WTC11 (cell line): ENCODE measurements around the gene CHRNA4. TPM values are rescaled to one million over a fixed set of nuclear protein-coding genes. Genes with fewer than 3 reads are reported as not detected.

Experiments
- ATAC-seq: fragments of 200-7000 bp; cut with Tn5 transposase; 2 replicates; pipeline ENCODE4 v1.10.0; 2021; ENCODE audit warnings: mild to moderate bottlenecking, moderate library complexity
- CTCF ChIA-PET: fragments of 300-600 bp; sonication (Branson Sonifier 250); formaldehyde crosslinking; loops from one replicate; lab custom pipeline; 2021; ENCODE audit warnings: antibody characterized with exemption; lab: Charles Lee
- POLR2A ChIA-PET: fragments of 350-600 bp; sonication (Branson Sonifier 250); formaldehyde crosslinking; loops from one replicate; lab custom pipeline; 2021; ENCODE audit warnings: antibody characterized with exemption; lab: Charles Lee
- DNase-seq: peaks from one replicate; pipeline ENCODE4 v3.0.0; 2021; ENCODE audit warnings: low spot score
- H3K27ac Mint-ChIP-seq: 2 replicates; pipeline ENCODE4 v1.8.0; 2021; ENCODE audit warnings: mixed read lengths
- H3K27me3 Mint-ChIP-seq: 2 replicates; pipeline ENCODE4 v1.8.0; 2021; ENCODE audit warnings: low read depth, mild to moderate bottlenecking, moderate library complexity, mixed read lengths
- H3K36me3 Mint-ChIP-seq: 2 replicates; pipeline ENCODE4 v1.8.0; 2021; ENCODE audit warnings: mixed read lengths
- H3K4me1 Mint-ChIP-seq: 2 replicates; pipeline ENCODE4 v1.8.0; 2022; ENCODE audit warnings: mixed read lengths
- H3K4me3 Mint-ChIP-seq: 2 replicates; pipeline ENCODE4 v1.8.0; 2021; ENCODE audit warnings: mild to moderate bottlenecking, moderate library complexity, mixed read lengths
- H3K9me3 Mint-ChIP-seq: 2 replicates; pipeline ENCODE4 v1.8.0; 2021; ENCODE audit warnings: mixed read lengths
- ATF1 ChIP-seq: sonication (generic); formaldehyde crosslinking; IDR thresholded peaks from 2 replicates; pipeline ENCODE4 v1.8.1; 2023; ENCODE audit warnings: mild to moderate bottlenecking, moderate library complexity, missing genetic modification reagents
- CBFB ChIP-seq: sonication (generic); formaldehyde crosslinking; IDR thresholded peaks from 2 replicates; pipeline ENCODE4 v1.8.1; 2022; ENCODE audit warnings: mild to moderate bottlenecking, low read depth, missing genetic modification reagents
- EMX1 ChIP-seq: fragments of 250-450 bp; sonication (Bioruptor Pico); IDR thresholded peaks from 2 replicates; pipeline ENCODE4 v1.8.0; 2021; ENCODE audit warnings: mild to moderate bottlenecking
- NR3C1 ChIP-seq: sonication (generic); formaldehyde crosslinking; conservative IDR thresholded peaks from 2 replicates; pipeline ENCODE4 v1.8.1; 2023; ENCODE audit warnings: low read depth, mild to moderate bottlenecking, missing genetic modification reagents
- SMAD4 ChIP-seq: sonication (generic); formaldehyde crosslinking; IDR thresholded peaks from 2 replicates; pipeline ENCODE4 v1.8.0; 2022; ENCODE audit warnings: mild to moderate bottlenecking, missing genetic modification reagents
- SOX15 ChIP-seq: fragments of 250-450 bp; sonication (Bioruptor Pico); IDR thresholded peaks from 2 replicates; pipeline ENCODE4 v1.9.0; 2021; ENCODE audit warnings: mild to moderate bottlenecking
- SP1 ChIP-seq: sonication (generic); formaldehyde crosslinking; conservative IDR thresholded peaks from 2 replicates; pipeline ENCODE4 v1.8.1; 2022; ENCODE audit warnings: missing genetic modification reagents
- ZNF263 ChIP-seq: sonication (generic); formaldehyde crosslinking; IDR thresholded peaks from 2 replicates; pipeline ENCODE4 v1.8.1; 2022; ENCODE audit warnings: low read depth, mild to moderate bottlenecking, moderate library complexity, missing genetic modification reagents
- ZNF423 ChIP-seq: fragments of 250-450 bp; sonication (Bioruptor Pico); IDR thresholded peaks from 2 replicates; pipeline ENCODE4 v2.1.2; 2022; ENCODE audit warnings: mild to moderate bottlenecking, moderate library complexity
- total RNA-seq: library from RNA; stranded (reverse); gene quantifications from 3 replicates; pipeline ENCODE4 v1.2.3, GENCODE V29; 2021
- TF ChIP-seq, protein P1 (sequence below): sonication (generic); formaldehyde crosslinking; IDR thresholded peaks from 2 replicates; pipeline ENCODE4 v1.8.1; 2023; ENCODE audit warnings: mild to moderate bottlenecking, missing genetic modification reagents
- TF ChIP-seq, protein P2 (sequence below): fragments of 250-450 bp; sonication (Bioruptor Pico); conservative IDR thresholded peaks from 2 replicates; pipeline ENCODE4 v1.9.0; 2021; ENCODE audit warnings: mild to moderate bottlenecking
- TF ChIP-seq, protein P3 (sequence below): fragments of 200-600 bp; IDR thresholded peaks from 2 replicates; pipeline ENCODE4 v1.8.0; 2022; ENCODE audit warnings: antibody characterized with exemption
- TF ChIP-seq, protein P4 (sequence below): sonication (generic); formaldehyde crosslinking; IDR thresholded peaks from 2 replicates; pipeline ENCODE4 v1.8.1; 2022; ENCODE audit warnings: low read depth, missing genetic modification reagents, borderline replicate concordance
- TF ChIP-seq, protein P5 (sequence below): sonication (generic); formaldehyde crosslinking; conservative IDR thresholded peaks from 2 replicates; pipeline ENCODE4 v1.8.1; 2022; ENCODE audit warnings: mild to moderate bottlenecking, missing genetic modification reagents
- TF ChIP-seq, protein P6 (sequence below): sonication (generic); formaldehyde crosslinking; IDR thresholded peaks from 2 replicates; pipeline ENCODE4 v1.8.0; 2022; ENCODE audit warnings: missing genetic modification reagents
- TF ChIP-seq, protein P7 (sequence below): sonication (generic); formaldehyde crosslinking; IDR thresholded peaks from 2 replicates; pipeline ENCODE4 v1.8.1; 2022; ENCODE audit warnings: mild to moderate bottlenecking, moderate library complexity, missing genetic modification reagents
- TF ChIP-seq, protein P8 (sequence below): sonication (generic); formaldehyde crosslinking; IDR thresholded peaks from 2 replicates; pipeline ENCODE4 v1.8.1; 2023; ENCODE audit warnings: mild to moderate bottlenecking, missing genetic modification reagents, moderate library complexity
- TF ChIP-seq, protein P9 (sequence below): sonication (generic); formaldehyde crosslinking; IDR thresholded peaks from 2 replicates; pipeline ENCODE4 v1.8.1; 2023; ENCODE audit warnings: mild to moderate bottlenecking, missing genetic modification reagents, moderate library complexity

Gene CHRNA4
- total RNA-seq, 1 experiment from 2014 or later: 2.5 TPM

DNA sequence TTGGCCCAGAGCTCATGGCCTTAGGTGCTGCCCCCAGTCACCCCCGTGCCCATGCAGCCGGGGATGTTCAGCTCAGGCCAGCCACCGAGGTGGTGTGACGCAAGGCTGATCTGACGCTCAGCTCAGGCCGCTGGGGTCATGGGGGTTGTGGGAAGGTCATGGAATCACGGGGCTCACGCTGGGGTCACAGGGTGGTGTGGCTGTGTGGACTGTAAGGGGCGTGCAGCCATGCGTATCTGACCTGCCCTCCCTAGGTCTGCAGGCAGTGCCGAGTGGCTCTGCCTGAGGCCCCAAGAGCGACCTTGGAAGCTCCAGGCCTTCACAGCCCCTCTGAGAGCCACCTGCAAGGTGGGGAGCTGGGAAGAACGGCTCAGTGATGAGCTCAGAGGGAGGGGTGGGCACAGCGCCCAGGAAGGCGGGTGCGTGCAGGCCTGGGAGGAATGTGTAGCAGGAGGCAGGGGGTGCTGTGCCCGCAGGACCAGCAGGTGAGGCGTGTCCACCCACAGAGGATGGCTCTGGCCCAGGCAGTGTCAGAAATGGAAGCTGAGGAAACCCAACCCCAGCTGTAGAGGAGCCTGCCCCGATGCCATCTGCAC, 27.8 kb downstream of the CHRNA4 start:
- peaks cover 5% of the 10 kb centered on the region for H3K27me3 Mint-ChIP-seq
- H3K36me3 Mint-ChIP-seq: peaks cover 6% of the 10 kb centered on the region
- no peak for ATAC-seq
- ChIA-PET CTCF (interaction anchor here (0.6 to 1.7 kb wide), 6 partner anchors 24 to 218 kb away, joined by 3 to 9 read pairs (median 3); no protein-coding TSS in a partner anchor), POLR2A (interaction anchor here (0.6 kb wide), 1 partner anchor 121 kb away, joined by 4 read pairs; no protein-coding TSS in a partner anchor)
- peaks cover 22% of the 10 kb centered on the region for H3K9me3 Mint-ChIP-seq
- H3K4me1 Mint-ChIP-seq: no peaks in the 10 kb centered on the region
- H3K4me3 Mint-ChIP-seq: no peak overlapping the region
- no peak overlapping the region for H3K27ac Mint-ChIP-seq
- no peak for TF ChIP-seq SMAD4 (CRISPR knock-in tag)
- TF ChIP-seq, protein P1, sequence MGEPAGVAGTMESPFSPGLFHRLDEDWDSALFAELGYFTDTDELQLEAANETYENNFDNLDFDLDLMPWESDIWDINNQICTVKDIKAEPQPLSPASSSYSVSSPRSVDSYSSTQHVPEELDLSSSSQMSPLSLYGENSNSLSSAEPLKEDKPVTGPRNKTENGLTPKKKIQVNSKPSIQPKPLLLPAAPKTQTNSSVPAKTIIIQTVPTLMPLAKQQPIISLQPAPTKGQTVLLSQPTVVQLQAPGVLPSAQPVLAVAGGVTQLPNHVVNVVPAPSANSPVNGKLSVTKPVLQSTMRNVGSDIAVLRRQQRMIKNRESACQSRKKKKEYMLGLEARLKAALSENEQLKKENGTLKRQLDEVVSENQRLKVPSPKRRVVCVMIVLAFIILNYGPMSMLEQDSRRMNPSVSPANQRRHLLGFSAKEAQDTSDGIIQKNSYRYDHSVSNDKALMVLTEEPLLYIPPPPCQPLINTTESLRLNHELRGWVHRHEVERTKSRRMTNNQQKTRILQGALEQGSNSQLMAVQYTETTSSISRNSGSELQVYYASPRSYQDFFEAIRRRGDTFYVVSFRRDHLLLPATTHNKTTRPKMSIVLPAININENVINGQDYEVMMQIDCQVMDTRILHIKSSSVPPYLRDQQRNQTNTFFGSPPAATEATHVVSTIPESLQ (CRISPR knock-in tag): no peak
- TF ChIP-seq, protein P2, sequence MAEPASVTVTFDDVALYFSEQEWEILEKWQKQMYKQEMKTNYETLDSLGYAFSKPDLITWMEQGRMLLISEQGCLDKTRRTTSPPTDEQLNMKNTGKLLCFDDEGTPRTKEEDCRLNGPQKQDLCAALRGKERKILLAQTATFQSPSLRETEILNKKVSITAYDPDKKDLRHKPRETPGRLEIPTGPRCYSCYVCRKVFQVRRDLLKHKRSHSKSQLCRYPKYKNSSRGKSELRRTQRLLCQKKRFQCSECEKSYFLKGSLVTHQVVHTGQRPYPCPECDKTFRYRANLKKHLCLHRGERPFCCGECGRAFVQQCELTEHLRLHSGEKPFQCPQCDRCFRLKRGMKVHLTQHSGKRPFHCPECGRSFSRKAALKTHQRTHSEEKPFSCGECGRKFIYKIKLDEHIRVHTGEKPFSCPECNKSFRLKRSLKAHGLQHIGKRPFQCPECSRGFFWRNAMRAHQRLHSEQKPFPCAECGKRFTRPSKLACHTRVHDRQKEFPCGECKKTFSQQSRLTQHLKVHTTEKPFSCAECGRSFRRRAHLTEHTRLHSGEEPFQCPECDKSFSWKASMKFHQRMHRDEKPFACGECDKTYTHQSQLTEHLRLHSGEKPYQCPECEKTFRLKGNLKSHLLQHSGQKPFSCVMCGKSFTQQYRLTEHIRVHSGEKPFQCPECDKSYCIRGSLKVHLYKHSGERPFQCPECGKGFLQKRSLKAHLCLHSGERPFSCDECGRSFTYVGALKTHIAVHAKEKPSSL (CRISPR knock-in tag): no peak
- no peak for TF ChIP-seq ZNF263 (CRISPR knock-in tag)
- TF ChIP-seq, protein P3, sequence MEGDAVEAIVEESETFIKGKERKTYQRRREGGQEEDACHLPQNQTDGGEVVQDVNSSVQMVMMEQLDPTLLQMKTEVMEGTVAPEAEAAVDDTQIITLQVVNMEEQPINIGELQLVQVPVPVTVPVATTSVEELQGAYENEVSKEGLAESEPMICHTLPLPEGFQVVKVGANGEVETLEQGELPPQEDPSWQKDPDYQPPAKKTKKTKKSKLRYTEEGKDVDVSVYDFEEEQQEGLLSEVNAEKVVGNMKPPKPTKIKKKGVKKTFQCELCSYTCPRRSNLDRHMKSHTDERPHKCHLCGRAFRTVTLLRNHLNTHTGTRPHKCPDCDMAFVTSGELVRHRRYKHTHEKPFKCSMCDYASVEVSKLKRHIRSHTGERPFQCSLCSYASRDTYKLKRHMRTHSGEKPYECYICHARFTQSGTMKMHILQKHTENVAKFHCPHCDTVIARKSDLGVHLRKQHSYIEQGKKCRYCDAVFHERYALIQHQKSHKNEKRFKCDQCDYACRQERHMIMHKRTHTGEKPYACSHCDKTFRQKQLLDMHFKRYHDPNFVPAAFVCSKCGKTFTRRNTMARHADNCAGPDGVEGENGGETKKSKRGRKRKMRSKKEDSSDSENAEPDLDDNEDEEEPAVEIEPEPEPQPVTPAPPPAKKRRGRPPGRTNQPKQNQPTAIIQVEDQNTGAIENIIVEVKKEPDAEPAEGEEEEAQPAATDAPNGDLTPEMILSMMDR: no peak
- TF ChIP-seq, protein P4, sequence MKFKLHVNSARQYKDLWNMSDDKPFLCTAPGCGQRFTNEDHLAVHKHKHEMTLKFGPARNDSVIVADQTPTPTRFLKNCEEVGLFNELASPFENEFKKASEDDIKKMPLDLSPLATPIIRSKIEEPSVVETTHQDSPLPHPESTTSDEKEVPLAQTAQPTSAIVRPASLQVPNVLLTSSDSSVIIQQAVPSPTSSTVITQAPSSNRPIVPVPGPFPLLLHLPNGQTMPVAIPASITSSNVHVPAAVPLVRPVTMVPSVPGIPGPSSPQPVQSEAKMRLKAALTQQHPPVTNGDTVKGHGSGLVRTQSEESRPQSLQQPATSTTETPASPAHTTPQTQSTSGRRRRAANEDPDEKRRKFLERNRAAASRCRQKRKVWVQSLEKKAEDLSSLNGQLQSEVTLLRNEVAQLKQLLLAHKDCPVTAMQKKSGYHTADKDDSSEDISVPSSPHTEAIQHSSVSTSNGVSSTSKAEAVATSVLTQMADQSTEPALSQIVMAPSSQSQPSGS (CRISPR knock-in tag): no peak
- TF ChIP-seq, protein P5, sequence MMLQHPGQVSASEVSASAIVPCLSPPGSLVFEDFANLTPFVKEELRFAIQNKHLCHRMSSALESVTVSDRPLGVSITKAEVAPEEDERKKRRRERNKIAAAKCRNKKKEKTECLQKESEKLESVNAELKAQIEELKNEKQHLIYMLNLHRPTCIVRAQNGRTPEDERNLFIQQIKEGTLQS (CRISPR knock-in tag): no peak
- TF ChIP-seq, protein P6, sequence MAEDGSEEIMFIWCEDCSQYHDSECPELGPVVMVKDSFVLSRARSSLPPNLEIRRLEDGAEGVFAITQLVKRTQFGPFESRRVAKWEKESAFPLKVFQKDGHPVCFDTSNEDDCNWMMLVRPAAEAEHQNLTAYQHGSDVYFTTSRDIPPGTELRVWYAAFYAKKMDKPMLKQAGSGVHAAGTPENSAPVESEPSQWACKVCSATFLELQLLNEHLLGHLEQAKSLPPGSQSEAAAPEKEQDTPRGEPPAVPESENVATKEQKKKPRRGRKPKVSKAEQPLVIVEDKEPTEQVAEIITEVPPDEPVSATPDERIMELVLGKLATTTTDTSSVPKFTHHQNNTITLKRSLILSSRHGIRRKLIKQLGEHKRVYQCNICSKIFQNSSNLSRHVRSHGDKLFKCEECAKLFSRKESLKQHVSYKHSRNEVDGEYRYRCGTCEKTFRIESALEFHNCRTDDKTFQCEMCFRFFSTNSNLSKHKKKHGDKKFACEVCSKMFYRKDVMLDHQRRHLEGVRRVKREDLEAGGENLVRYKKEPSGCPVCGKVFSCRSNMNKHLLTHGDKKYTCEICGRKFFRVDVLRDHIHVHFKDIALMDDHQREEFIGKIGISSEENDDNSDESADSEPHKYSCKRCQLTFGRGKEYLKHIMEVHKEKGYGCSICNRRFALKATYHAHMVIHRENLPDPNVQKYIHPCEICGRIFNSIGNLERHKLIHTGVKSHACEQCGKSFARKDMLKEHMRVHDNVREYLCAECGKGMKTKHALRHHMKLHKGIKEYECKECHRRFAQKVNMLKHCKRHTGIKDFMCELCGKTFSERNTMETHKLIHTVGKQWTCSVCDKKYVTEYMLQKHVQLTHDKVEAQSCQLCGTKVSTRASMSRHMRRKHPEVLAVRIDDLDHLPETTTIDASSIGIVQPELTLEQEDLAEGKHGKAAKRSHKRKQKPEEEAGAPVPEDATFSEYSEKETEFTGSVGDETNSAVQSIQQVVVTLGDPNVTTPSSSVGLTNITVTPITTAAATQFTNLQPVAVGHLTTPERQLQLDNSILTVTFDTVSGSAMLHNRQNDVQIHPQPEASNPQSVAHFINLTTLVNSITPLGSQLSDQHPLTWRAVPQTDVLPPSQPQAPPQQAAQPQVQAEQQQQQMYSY (CRISPR knock-in tag): no peak
- TF ChIP-seq SP1 (CRISPR knock-in tag): no peak
- no peak for TF ChIP-seq SOX15
- TF ChIP-seq NR3C1 (CRISPR knock-in tag): no peak
- no peak for TF ChIP-seq EMX1 (CRISPR knock-in tag)
- TF ChIP-seq, protein P7, sequence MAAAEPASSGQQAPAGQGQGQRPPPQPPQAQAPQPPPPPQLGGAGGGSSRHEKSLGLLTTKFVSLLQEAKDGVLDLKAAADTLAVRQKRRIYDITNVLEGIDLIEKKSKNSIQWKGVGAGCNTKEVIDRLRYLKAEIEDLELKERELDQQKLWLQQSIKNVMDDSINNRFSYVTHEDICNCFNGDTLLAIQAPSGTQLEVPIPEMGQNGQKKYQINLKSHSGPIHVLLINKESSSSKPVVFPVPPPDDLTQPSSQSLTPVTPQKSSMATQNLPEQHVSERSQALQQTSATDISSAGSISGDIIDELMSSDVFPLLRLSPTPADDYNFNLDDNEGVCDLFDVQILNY (CRISPR knock-in tag): no peak
- no peak for TF ChIP-seq CBFB
- TF ChIP-seq ATF1 (CRISPR knock-in tag): no peak
- TF ChIP-seq, protein P8, sequence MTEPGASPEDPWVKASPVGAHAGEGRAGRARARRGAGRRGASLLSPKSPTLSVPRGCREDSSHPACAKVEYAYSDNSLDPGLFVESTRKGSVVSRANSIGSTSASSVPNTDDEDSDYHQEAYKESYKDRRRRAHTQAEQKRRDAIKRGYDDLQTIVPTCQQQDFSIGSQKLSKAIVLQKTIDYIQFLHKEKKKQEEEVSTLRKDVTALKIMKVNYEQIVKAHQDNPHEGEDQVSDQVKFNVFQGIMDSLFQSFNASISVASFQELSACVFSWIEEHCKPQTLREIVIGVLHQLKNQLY (CRISPR knock-in tag): no peak
- TF ChIP-seq, protein P9, sequence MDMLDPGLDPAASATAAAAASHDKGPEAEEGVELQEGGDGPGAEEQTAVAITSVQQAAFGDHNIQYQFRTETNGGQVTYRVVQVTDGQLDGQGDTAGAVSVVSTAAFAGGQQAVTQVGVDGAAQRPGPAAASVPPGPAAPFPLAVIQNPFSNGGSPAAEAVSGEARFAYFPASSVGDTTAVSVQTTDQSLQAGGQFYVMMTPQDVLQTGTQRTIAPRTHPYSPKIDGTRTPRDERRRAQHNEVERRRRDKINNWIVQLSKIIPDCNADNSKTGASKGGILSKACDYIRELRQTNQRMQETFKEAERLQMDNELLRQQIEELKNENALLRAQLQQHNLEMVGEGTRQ (CRISPR knock-in tag): no peak
- TF ChIP-seq ZNF423 (CRISPR knock-in tag): no peak
- no peak for DNase-seq
